ENCODE results near the gene TMEM121. TPM values are rescaled to one million over a fixed set of nuclear protein-coding genes. Genes with fewer than 3 reads are reported as not detected.

The TMEM121 gene
- total and polyA plus RNA-seq, 2 donors (not counting 1 experiment from before 2014, with no cell fraction given), result 0.99 to 3.7 TPM

DNA sequence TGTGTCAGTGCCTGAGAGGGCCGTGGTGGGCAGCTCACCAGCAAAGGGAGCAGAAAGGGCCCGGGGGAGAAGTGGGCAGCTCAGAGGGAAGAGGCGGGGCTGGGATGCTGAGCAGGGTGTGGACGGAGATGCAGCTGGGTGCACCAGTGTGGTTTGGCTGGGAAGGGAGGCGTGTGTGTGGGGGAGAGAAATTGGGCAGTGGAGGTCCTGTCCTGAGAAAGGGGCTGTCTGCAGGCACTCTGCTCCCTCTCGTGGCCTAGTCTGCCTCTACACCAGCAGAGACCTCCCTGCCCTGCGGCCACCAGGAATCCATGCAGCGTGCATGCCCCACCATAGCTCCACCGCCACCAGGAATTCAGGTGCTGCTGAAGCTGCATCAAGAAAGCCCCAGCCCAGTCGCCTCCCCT, 6.4 kb downstream of the TMEM121 start:
- H3K4me3 Mint-ChIP-seq, result peak overlapping the region; percentile 79
- CTCF ChIA-PET, result interaction anchor here (0.6 to 4.2 kb wide), 18 partner anchors 10 to 885 kb away, joined by 3 to 52 read pairs (median 4); partner anchors contain the start of genes CRIP1 and TEDC1
- Histone ChIP-seq H3K4me3 (ENCODE audit: control extremely low read depth in 1 of 5, extremely low read depth in 1 of 5, insufficient read depth in 1 of 5, low read depth in 2 of 5, low read length in 4 of 5) (no peak overlapping the region), H3K36me3 (replicated peaks in 1 of 2; ENCODE audit: control extremely low read depth in 1 of 2, control insufficient read depth in 1 of 2, extremely low read depth in 1 of 2, insufficient read depth in 2 of 2, low read length in 1 of 2) (no peaks in the 10 kb centered on the region), H4K20me1 (ENCODE audit: control insufficient read depth, insufficient read depth, low read length, poor library complexity, severe bottlenecking) (peaks cover 4% of the 10 kb centered on the region), H3K27ac (ENCODE audit: low read length in 2 of 2) (peak overlapping the region; percentile 32 to 64), H3K79me2 (ENCODE audit: control insufficient read depth, insufficient read depth, low read length) (no peaks in the 10 kb centered on the region), H3K9me3 (ENCODE audit: control extremely low read depth in 1 of 3, control insufficient read depth in 2 of 3, insufficient read depth in 1 of 3, low read length in 2 of 3) (peaks cover 0 to 19% (median 0%) of the 10 kb centered on the region in 3 donors), H3K9ac (ENCODE audit: low read length) (peak overlapping the region; percentile 29), H3K4me1 (ENCODE audit: control insufficient read depth in 2 of 2, insufficient read depth in 2 of 2, low read length in 2 of 2) (peaks cover 49 to 56% of the 10 kb centered on the region in 2 donors), H2AFZ (ENCODE audit: insufficient read depth, low read depth, low read length, poor library complexity, severe bottlenecking) (peak overlapping the region; percentile 76), H3K4me2 (replicated peaks; ENCODE audit: low read depth, low read length, poor library complexity, severe bottlenecking) (peak overlapping the region; percentile 77), H3K27me3 (replicated peaks in 1 of 4; ENCODE audit: control extremely low read depth in 1 of 4, control insufficient read depth in 3 of 4, insufficient read depth in 4 of 4, low read length in 3 of 4) (peaks cover 0 to 29% (median 2%) of the 10 kb centered on the region in 4 experiments)
- TF ChIP-seq, protein P1, sequence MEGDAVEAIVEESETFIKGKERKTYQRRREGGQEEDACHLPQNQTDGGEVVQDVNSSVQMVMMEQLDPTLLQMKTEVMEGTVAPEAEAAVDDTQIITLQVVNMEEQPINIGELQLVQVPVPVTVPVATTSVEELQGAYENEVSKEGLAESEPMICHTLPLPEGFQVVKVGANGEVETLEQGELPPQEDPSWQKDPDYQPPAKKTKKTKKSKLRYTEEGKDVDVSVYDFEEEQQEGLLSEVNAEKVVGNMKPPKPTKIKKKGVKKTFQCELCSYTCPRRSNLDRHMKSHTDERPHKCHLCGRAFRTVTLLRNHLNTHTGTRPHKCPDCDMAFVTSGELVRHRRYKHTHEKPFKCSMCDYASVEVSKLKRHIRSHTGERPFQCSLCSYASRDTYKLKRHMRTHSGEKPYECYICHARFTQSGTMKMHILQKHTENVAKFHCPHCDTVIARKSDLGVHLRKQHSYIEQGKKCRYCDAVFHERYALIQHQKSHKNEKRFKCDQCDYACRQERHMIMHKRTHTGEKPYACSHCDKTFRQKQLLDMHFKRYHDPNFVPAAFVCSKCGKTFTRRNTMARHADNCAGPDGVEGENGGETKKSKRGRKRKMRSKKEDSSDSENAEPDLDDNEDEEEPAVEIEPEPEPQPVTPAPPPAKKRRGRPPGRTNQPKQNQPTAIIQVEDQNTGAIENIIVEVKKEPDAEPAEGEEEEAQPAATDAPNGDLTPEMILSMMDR (IDR thresholded peaks at IDR 0.05), result peak; percentile 67
- no peak for TF ChIP-seq EZH2 (IDR thresholded peaks at IDR 0.05; ENCODE audit: borderline replicate concordance, insufficient read depth, low read depth, low read length, poor library complexity, severe bottlenecking)
- ATAC-seq (ENCODE audit: low read depth), result peak; percentile 66
- no peaks in the 10 kb centered on the region for H3K27me3 Mint-ChIP-seq
- peak; percentile 79 for DNase-seq
- POLR2A ChIA-PET, result interaction anchor here (0.5 to 1.8 kb wide), 5 partner anchors 11 to 113 kb away, joined by 3 to 6 read pairs (median 4); no protein-coding TSS in a partner anchor
- intact Hi-C loops (cut with micrococcal nuclease), result loop anchor here (10.0 kb wide), 1 partner anchor 882 kb away; no protein-coding TSS in a partner anchor
- H3K9me3 Mint-ChIP-seq (ENCODE audit: insufficient read depth), result no peaks in the 10 kb centered on the region
- peak overlapping the region; percentile 90 for H3K27ac Mint-ChIP-seq
- WGBS (ENCODE audit: insufficient coverage), result 17% methylated on average over 7 of the region's 10 CpGs
- H3K4me1 Mint-ChIP-seq, result peaks cover 49% of the 10 kb centered on the region

DNA sequence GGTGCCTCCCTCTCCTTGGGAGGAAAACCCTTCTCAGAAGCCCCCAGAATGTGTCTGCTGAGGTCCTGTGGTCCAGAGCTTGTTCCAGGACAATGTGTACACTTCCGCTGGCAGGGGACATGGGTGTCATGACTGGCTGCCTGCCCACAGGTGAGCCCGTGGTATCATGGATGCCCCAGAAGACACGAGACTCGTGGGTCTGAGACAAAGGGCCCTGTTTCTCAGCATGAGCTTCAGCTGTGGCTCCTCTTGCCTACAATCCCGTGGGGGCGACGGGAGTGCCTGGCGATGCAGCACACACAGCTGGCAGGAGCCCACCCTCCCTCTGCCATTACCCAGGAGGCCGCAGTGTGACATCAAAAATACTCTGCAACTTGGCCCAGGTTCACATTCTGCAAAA, 7.0 kb downstream of the TMEM121 start:
- Histone ChIP-seq H3K9ac (ENCODE audit: low read length) (no peak overlapping the region), H3K4me2 (replicated peaks; ENCODE audit: low read depth, low read length, poor library complexity, severe bottlenecking) (peak overlapping the region; percentile 77), H3K4me1 (ENCODE audit: control insufficient read depth in 2 of 2, insufficient read depth in 2 of 2, low read length in 2 of 2) (peaks cover 48 to 56% of the 10 kb centered on the region in 2 donors), H4K20me1 (ENCODE audit: control insufficient read depth, insufficient read depth, low read length, poor library complexity, severe bottlenecking) (no peaks in the 10 kb centered on the region), H3K79me2 (ENCODE audit: control insufficient read depth, insufficient read depth, low read length) (peaks cover 3% of the 10 kb centered on the region), H3K36me3 (replicated peaks in 1 of 2; ENCODE audit: control extremely low read depth in 1 of 2, control insufficient read depth in 1 of 2, extremely low read depth in 1 of 2, insufficient read depth in 2 of 2, low read length in 1 of 2) (no peaks in the 10 kb centered on the region), H2AFZ (ENCODE audit: insufficient read depth, low read depth, low read length, poor library complexity, severe bottlenecking) (no peak overlapping the region), H3K4me3 (ENCODE audit: control extremely low read depth in 1 of 5, extremely low read depth in 1 of 5, insufficient read depth in 1 of 5, low read depth in 2 of 5, low read length in 4 of 5) (no peak overlapping the region), H3K27ac (ENCODE audit: low read length in 2 of 2) (no peak overlapping the region), H3K9me3 (ENCODE audit: control extremely low read depth in 1 of 3, control insufficient read depth in 2 of 3, insufficient read depth in 1 of 3, low read length in 2 of 3) (peaks cover 0 to 18% (median 0%) of the 10 kb centered on the region in 3 donors), H3K27me3 (replicated peaks in 1 of 4; ENCODE audit: control extremely low read depth in 1 of 4, control insufficient read depth in 3 of 4, insufficient read depth in 4 of 4, low read length in 3 of 4) (peaks cover 0 to 27% (median 0%) of the 10 kb centered on the region in 4 experiments)
- Mint-ChIP-seq H3K9me3 (ENCODE audit: insufficient read depth) (no peaks in the 10 kb centered on the region), H3K4me1 (peaks cover 48% of the 10 kb centered on the region), H3K27me3 (no peaks in the 10 kb centered on the region), H3K27ac (peak overlapping the region; percentile 17), H3K4me3 (peak overlapping the region; percentile 79)
- TF ChIP-seq, protein P1 (IDR thresholded peaks at IDR 0.05), result no peak
- TF ChIP-seq EZH2 (IDR thresholded peaks at IDR 0.05; ENCODE audit: borderline replicate concordance, insufficient read depth, low read depth, low read length, poor library complexity, severe bottlenecking), result no peak
- DNase-seq (no peak), ATAC-seq (ENCODE audit: low read depth) (no peak)
- CTCF ChIA-PET, result interaction anchor here (0.5 to 4.2 kb wide), 16 partner anchors 9 to 884 kb away, joined by 3 to 52 read pairs (median 4); partner anchors contain the start of genes CRIP1 and TEDC1
- intact Hi-C loops (cut with micrococcal nuclease), result loop anchor here (10.0 kb wide), 1 partner anchor 881 kb away; no protein-coding TSS in a partner anchor
- WGBS (ENCODE audit: insufficient coverage), result 25% methylated on average over 9 of the region's 9 CpGs
- POLR2A ChIA-PET, result interaction anchor here (1.6 kb wide), 1 partner anchor 11 kb away, joined by 5 read pairs; no protein-coding TSS in a partner anchor
